ENCODE results near the gene KCNK10. TPM values are rescaled to one million over a fixed set of nuclear protein-coding genes. Genes with fewer than 3 reads are reported as not detected.

KCNK10 gene
- total RNA-seq, 1 experiment from 2014 or later: 0.96 TPM

- H3K9me3 Mint-ChIP-seq: no peaks in the 10 kb centered on the region
- H3K27me3 Mint-ChIP-seq (ENCODE audit: low read depth): no peaks in the 10 kb centered on the region
- peak; percentile 68 for ATAC-seq
- ChIA-PET CTCF (interaction anchor here (0.8 to 2.3 kb wide), 4 partner anchors 27 to 184 kb away, joined by 3 to 11 read pairs (median 7); no protein-coding TSS in a partner anchor), POLR2A (no interaction called here)
- TF ChIP-seq EMX1 (CRISPR knock-in tag; IDR thresholded peaks at IDR 0.05): no peak
- TF ChIP-seq FOXP1 (CRISPR knock-in tag; IDR thresholded peaks at IDR 0.05; ENCODE audit: borderline replicate concordance): no peak
- no peak for TF ChIP-seq ZNF396 (CRISPR knock-in tag; IDR thresholded peaks at IDR 0.05; ENCODE audit: borderline replicate concordance)
- TF ChIP-seq NR3C1 (CRISPR knock-in tag; conservative IDR thresholded peaks at IDR 0.05; ENCODE audit: low read depth): no peak
- no peak for TF ChIP-seq STAT6 (CRISPR knock-in tag; conservative IDR thresholded peaks at IDR 0.05; ENCODE audit: low read depth)
- no peak for TF ChIP-seq ZNF425 (CRISPR knock-in tag; conservative IDR thresholded peaks at IDR 0.05)
- no peak for TF ChIP-seq ZBTB43 (CRISPR knock-in tag; IDR thresholded peaks at IDR 0.05)
- TF ChIP-seq NFATC4 (CRISPR knock-in tag; IDR thresholded peaks at IDR 0.05): no peak
- TF ChIP-seq FOXP4 (CRISPR knock-in tag; IDR thresholded peaks at IDR 0.05): no peak
- TF ChIP-seq JAZF1 (CRISPR knock-in tag; IDR thresholded peaks at IDR 0.05): no peak
- TF ChIP-seq ESRRA (CRISPR knock-in tag; IDR thresholded peaks at IDR 0.05; ENCODE audit: borderline replicate concordance): no peak
- no peak for TF ChIP-seq ZNF671 (CRISPR knock-in tag; IDR thresholded peaks at IDR 0.05)
- H3K27ac Mint-ChIP-seq: no peak overlapping the region
- DNase-seq (ENCODE audit: low spot score): peak; percentile 28
- peaks cover 36% of the 10 kb centered on the region for H3K4me1 Mint-ChIP-seq
- H3K36me3 Mint-ChIP-seq: no peaks in the 10 kb centered on the region
- H3K4me3 Mint-ChIP-seq: no peak overlapping the region
These were observed 127.4 kb downstream of the KCNK10 start for GRCh38 chr14:88195676-88196075.

- no peaks in the 10 kb centered on the region for H3K27me3 Mint-ChIP-seq (ENCODE audit: low read depth)
- ChIA-PET CTCF (interaction anchor here (0.6 to 0.8 kb wide), 2 partner anchors 26 to 181 kb away, joined by 3 read pairs; no protein-coding TSS in a partner anchor), POLR2A (no interaction called here)
- H3K4me3 Mint-ChIP-seq: no peak overlapping the region
- TF ChIP-seq ETV6 (CRISPR knock-in tag; IDR thresholded peaks at IDR 0.05) (no peak), E2F4 (CRISPR knock-in tag; IDR thresholded peaks at IDR 0.05; ENCODE audit: borderline replicate concordance, low read depth) (no peak), ZNF263 (CRISPR knock-in tag; IDR thresholded peaks at IDR 0.05; ENCODE audit: low read depth) (no peak), GTF2I (CRISPR knock-in tag; conservative IDR thresholded peaks at IDR 0.05) (no peak), ZNF281 (CRISPR knock-in tag; IDR thresholded peaks at IDR 0.05) (no peak)
- DNase-seq (ENCODE audit: low spot score): no peak
- no peaks in the 10 kb centered on the region for H3K9me3 Mint-ChIP-seq
- peaks cover 40% of the 10 kb centered on the region for H3K4me1 Mint-ChIP-seq
- ATAC-seq: no peak
- H3K36me3 Mint-ChIP-seq: no peaks in the 10 kb centered on the region
- H3K27ac Mint-ChIP-seq: no peak overlapping the region
These were observed 128.5 kb downstream of the KCNK10 start for GRCh38 chr14:88194531-88194930.
